HFFc6 (cell line): ENCODE data around the gene SARDH. TPM values are rescaled to one million over a fixed set of nuclear protein-coding genes. Genes with fewer than 3 reads are reported as not detected.

Experiments
- DNase-seq: peaks from one replicate; pipeline ENCODE4 v3.0.0-alpha.2; 2018
- H3K27ac Mint-ChIP-seq: 2 replicates; pipeline ENCODE4 v1.8.0; 2020; ENCODE audit warnings: mild to moderate bottlenecking, mixed read lengths
- H3K27me3 Mint-ChIP-seq: 2 replicates; pipeline ENCODE4 v1.8.0; 2021; ENCODE audit warnings: mild to moderate bottlenecking, moderate library complexity, mixed read lengths; ENCODE audit not compliant: insufficient read depth
- H3K36me3 Mint-ChIP-seq: 2 replicates; pipeline ENCODE4 v1.8.0; 2021; ENCODE audit warnings: low read depth, mixed read lengths
- H3K4me1 Mint-ChIP-seq: 2 replicates; pipeline ENCODE4 v1.8.0; 2020; ENCODE audit warnings: low read depth, mixed read lengths
- H3K4me3 Mint-ChIP-seq: 2 replicates; pipeline ENCODE4 v1.8.0; 2020; ENCODE audit warnings: mild to moderate bottlenecking, moderate library complexity, mixed read lengths
- H3K9me3 Mint-ChIP-seq: 2 replicates; pipeline ENCODE4 v1.8.0; 2020; ENCODE audit warnings: mild to moderate bottlenecking, mixed read lengths
- total RNA-seq, 6 experiments: library from RNA; stranded (reverse); fragmentation: NEBNext Ultra II Directional; extraction: Animal tissue kit (Norgen Biotek cat#: 25700); gene quantifications; 2 replicates in 1 of 6; 3 replicates in 5 of 6; pipeline ENCODE4 v1.2.3, GENCODE V29; 2021
- TF ChIP-seq, protein P1 (sequence below): fragments of 200-600 bp; sonication (generic); IDR thresholded peaks from 2 replicates; pipeline ENCODE4 v1.5.0; 2021; ENCODE audit warnings: antibody characterized with exemption, mild to moderate bottlenecking

Gene SARDH
- total RNA-seq, 6 experiments from 2014 or later, result 0.24 to 5.1 (median 4.1) TPM

DNA sequence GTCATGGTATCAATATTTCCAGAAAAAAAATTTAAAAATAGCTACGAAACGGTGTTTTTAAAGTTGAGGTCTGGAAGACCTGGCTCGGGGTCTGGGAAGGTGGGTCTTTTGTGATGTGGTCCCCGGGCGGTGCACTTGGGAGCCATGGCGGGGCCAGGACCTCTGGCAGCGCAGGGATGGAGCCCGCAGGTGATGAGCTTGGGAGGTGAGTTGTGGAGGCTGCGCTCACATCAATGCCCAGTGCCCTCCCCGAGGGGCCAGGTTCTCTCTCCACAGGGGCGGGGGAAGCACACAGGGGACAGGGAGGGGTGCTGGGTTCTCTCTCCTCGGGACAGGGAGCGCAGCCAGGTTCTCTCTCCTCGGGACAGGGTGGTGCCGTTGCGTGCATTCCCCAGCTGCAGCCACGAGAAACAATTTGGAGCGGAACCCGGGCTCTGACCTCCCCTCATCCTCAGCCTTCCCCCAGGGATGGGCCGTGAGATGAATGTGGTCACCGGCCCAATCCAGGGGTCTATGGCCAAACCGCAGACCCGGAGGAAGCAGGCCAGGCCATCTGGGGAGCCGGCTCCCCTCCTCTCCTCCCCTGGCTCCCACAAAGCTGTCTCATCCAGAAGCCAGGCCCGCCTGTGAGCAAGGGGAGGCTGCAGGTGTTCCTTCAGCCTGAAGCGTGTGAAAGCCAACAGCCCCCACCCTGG is 76.2 kb downstream of the SARDH start:
- Mint-ChIP-seq H3K4me1 (peaks cover 11% of the 10 kb centered on the region), H3K36me3 (no peaks in the 10 kb centered on the region), H3K27ac (no peak overlapping the region), H3K4me3 (no peak overlapping the region), H3K9me3 (no peaks in the 10 kb centered on the region), H3K27me3 (peaks cover 34% of the 10 kb centered on the region)
- DNase-seq, result no peak
- TF ChIP-seq, protein P1, sequence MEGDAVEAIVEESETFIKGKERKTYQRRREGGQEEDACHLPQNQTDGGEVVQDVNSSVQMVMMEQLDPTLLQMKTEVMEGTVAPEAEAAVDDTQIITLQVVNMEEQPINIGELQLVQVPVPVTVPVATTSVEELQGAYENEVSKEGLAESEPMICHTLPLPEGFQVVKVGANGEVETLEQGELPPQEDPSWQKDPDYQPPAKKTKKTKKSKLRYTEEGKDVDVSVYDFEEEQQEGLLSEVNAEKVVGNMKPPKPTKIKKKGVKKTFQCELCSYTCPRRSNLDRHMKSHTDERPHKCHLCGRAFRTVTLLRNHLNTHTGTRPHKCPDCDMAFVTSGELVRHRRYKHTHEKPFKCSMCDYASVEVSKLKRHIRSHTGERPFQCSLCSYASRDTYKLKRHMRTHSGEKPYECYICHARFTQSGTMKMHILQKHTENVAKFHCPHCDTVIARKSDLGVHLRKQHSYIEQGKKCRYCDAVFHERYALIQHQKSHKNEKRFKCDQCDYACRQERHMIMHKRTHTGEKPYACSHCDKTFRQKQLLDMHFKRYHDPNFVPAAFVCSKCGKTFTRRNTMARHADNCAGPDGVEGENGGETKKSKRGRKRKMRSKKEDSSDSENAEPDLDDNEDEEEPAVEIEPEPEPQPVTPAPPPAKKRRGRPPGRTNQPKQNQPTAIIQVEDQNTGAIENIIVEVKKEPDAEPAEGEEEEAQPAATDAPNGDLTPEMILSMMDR, result no peak

DNA sequence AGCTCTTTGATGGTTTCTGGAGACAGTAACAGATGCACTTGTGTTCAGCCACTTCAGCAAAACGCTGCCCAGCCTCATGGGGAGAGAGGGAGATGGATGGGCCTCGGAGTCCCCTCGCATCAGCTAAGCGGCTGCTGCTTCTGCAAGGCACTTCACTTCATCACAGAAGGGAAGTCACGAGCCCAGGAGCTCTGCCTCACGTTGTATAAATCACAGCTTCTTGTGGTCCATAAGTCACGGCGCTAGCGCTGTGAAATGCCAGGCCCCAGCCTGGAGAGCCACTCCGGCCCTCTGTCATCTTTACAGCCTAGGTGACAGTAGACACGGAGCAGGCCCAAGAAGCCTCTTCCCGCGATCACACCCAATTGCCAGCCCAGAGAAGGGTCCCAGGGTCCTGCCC is 78.6 kb downstream of the SARDH start:
- Mint-ChIP-seq H3K9me3 (no peaks in the 10 kb centered on the region), H3K36me3 (no peaks in the 10 kb centered on the region), H3K4me1 (peaks cover 11% of the 10 kb centered on the region), H3K27me3 (peaks cover 44% of the 10 kb centered on the region), H3K4me3 (peak overlapping the region; percentile 61; the same call in 1 of the 2 replicates), H3K27ac (no peak overlapping the region)
- no peak for DNase-seq
- TF ChIP-seq, protein P1, result no peak

DNA sequence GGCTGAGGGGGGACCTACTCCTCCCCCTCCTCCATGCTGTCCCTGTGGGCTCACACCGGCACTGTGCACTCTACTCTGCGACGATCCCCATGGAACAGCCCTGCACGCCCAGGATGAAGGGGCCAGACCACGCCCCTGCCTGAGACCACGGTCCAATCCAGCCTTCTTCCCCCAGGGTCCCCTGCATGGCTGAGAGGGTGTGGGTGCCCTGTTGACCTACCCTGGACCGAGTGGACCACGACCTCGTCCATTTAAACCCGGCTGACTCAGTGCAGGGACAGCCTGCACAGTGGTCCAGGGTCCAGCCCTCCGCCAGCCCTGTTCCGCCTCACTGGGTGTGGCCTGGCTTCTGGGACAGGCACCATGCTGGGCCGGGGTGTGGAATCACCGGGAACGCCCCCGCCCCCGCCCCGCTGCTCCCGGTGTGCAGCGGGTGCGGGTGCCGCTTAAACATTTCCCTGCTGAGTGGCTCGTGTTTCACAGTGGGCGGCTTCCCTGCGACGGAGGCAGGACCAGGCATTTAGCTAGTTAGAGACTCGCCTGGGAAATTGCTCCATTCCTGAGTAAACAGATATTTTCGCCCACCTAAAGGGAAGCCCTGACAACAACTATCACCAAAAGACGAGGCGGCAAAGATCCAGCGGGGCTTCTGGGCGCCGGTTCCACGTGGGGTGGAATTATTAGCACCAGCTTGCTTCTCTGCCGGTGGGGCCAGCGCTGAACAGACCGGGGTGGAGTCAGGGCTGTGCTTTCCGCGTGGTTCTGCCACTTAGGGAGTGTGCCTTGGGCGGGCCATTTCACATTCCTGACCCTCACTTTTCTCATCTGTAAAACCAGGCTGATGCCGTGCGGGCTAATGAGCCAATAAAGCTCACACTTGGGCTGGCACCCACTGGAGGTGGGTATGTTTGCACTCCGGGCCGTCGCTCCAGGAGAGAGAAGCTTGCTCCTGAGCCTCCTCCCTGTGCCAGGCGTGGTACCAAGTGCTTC is 79.4 kb downstream of the SARDH start:
- Mint-ChIP-seq H3K36me3 (no peaks in the 10 kb centered on the region), H3K27me3 (peaks cover 45% of the 10 kb centered on the region), H3K4me1 (peaks cover 11% of the 10 kb centered on the region), H3K4me3 (peak overlapping the region; percentile 61), H3K27ac (no peak overlapping the region; the same call in 1 of the 2 replicates), H3K9me3 (no peaks in the 10 kb centered on the region)
- no peak for DNase-seq
- TF ChIP-seq, protein P1, result no peak

DNA sequence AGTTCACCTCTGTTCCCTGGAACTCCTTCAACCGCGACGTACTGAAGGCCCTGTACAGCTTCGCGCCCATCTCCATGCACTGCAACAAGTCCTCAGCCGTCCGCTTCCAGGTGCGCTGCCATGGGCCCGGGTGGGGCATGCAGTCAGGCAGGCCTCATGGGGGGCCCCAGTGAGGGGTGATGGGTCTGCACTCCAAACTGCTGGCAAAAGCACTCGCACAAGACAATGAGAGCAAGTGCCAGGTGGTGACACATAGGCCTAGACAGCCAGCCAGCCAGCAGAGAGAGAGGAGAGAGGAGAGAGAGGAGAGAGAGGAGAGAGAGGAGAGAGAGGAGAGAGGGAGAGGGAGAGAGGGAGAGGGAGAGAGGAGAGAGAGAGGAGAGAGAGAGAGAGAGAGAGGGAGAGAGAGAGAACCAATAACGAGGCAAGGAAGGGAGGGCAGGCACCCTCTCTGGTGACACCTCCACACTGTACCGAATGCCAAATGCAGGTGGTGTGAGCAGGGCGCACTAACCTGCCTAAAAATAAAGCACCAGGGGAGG is 81.0 kb downstream of the SARDH start:
- TF ChIP-seq, protein P1, result no peak
- H3K36me3 Mint-ChIP-seq, result no peaks in the 10 kb centered on the region
- H3K4me3 Mint-ChIP-seq, result no peak overlapping the region
- peak; percentile 3 for DNase-seq
- no peaks in the 10 kb centered on the region for H3K9me3 Mint-ChIP-seq
- peaks cover 11% of the 10 kb centered on the region for H3K4me1 Mint-ChIP-seq
- no peak overlapping the region for H3K27ac Mint-ChIP-seq
- peaks cover 44% of the 10 kb centered on the region for H3K27me3 Mint-ChIP-seq

DNA sequence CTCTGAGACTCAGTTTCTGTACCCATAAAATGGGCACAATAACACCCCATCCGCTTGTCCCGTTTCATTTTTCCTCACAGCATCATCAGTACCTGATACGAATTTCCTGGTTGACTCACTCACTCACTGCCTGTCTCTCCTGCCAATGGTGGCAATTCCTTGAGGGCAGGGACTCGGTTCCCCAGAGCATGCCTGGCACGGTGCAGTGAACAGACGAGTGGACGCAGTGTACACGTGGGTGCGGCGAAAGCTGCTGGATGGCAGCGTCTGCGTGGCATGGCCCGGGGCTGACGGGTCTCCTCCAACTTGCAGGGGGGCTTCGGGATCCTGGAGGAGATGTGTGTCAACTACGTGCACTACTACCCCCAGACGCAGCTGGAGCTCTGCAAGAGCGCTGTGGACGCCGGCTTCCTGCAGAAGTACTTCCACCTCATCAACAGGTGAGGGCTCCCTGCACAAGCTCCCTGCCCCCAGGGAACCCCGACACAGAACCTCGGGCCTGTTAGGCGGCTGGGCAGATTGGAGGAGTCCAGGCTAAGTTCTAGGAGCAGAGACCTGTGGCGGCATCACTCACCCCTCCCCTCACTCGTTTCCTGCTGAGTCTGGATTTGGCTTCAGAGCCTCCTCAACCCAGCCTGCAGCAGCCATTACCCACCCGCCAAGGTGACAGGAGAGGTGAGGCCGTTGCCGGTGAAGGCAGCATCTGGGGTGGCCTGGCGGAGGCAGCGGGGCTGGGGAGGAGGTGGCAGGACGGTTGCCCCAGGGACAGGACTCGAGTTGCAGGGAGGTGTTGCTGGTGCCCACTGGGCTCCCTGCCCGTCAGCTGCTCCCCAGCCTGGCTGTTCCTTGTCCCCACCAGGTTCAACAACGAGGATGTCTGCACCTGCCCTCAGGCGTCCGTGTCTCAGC is 81.7 kb downstream of the SARDH start:
- TF ChIP-seq, protein P1, result no peak
- H3K36me3 Mint-ChIP-seq, result no peaks in the 10 kb centered on the region
- H3K4me1 Mint-ChIP-seq, result peaks cover 11% of the 10 kb centered on the region
- no peak for DNase-seq
- no peak overlapping the region for H3K27ac Mint-ChIP-seq
- H3K27me3 Mint-ChIP-seq, result peaks cover 39% of the 10 kb centered on the region
- no peaks in the 10 kb centered on the region for H3K9me3 Mint-ChIP-seq
- H3K4me3 Mint-ChIP-seq, result no peak overlapping the region
